Measurements from ENCODE around the gene NUDT9.

DNA sequence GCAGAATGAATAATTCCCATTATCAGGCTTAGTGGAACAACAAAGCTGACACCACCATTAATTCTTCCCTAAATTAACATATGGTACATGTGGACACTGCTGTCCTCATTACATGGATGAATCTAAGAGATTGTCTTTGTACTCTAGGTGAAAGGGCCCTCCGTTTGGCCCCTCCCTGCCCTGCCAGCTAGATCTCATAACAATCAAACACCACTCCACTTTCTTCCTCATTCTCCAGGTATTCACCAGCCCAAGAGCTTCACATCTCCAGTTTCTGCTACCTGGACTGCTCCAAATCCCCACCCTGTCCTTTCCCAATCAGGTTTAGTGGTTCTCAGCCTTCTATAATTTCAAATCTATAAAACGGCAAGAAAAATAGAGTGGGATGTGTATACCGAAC, 35.1 kb upstream of the NUDT9 start:
- no peak for TF ChIP-seq POLR2A (IDR thresholded peaks at IDR 0.05; ENCODE audit: low read depth, low read length)
- TF ChIP-seq POLR2AphosphoS5 (IDR thresholded peaks at IDR 0.05; ENCODE audit: low read depth, low read length), result no peak
